Gastrocnemius medialis (tissue), 4 donors: ENCODE measurements around the gene CDHR3. TPM values are rescaled to one million over a fixed set of nuclear protein-coding genes. Genes with fewer than 3 reads are reported as not detected.

Experiments
- ATAC-seq, 2 donors: fragments of 150-250 bp; one replicate each; pipeline ENCODE4 v1.9.1; 2016
- DNase-seq, 2 donors: peaks; one replicate each; pipeline ENCODE4 v3.0.0-alpha.2; 2019
- H3K27ac ChIP-seq, 4 donors: fragments of 200-600 bp; sonication (generic); 1 replicate in 1 of 4; 2 replicates in 3 of 4; pipeline ENCODE4 v1.5.1; 2016 to 2018; ENCODE audit warnings: mild to moderate bottlenecking in 2 of 4, moderate library complexity in 1 of 4
- H3K27me3 ChIP-seq, 3 donors: fragments of 200-600 bp; sonication (generic) in 2 of 3; 1 replicate in 1 of 3; 2 replicates in 2 of 3; pipeline versions ENCODE4 v1.5.1 to v1.6.0; 2016 to 2019; ENCODE audit warnings: mild to moderate bottlenecking in 1 of 3, moderate library complexity in 1 of 3
- H3K36me3 ChIP-seq, 2 donors: fragments of 200-600 bp; sonication (generic) in 1 of 2; one replicate each; pipeline ENCODE4 v1.5.1; 2017 to 2018
- H3K4me1 ChIP-seq, 2 donors: fragments of 200-600 bp; sonication (generic) in 1 of 2; one replicate each; pipeline ENCODE4 v1.5.1; 2016 to 2017; ENCODE audit warnings: mild to moderate bottlenecking in 2 of 2
- H3K4me3 ChIP-seq, 4 donors: fragments of 200-600 bp; sonication (generic) in 3 of 4; 1 replicate in 1 of 4; 2 replicates in 3 of 4; pipeline ENCODE4 v1.5.1; 2016 to 2019; ENCODE audit warnings: mild to moderate bottlenecking in 2 of 4
- H3K9me3 ChIP-seq, 3 donors: fragments of 200-600 bp; sonication (generic) in 2 of 3; 1 replicate in 1 of 3; 2 replicates in 2 of 3; pipeline ENCODE4 v1.5.1; 2016 to 2019
- CTCF ChIP-seq, 5 experiments: fragments of 450-650 bp in 3 of 5; fragments of 200-600 bp in 2 of 5; sonication (generic) in 2 of 5; IDR thresholded peaks in 4 of 5; conservative IDR thresholded peaks in 1 of 5; 1 replicate in 4 of 5; 2 replicates in 1 of 5; pipeline ENCODE4 v1.5.1; 2016 to 2019; ENCODE audit warnings: antibody characterized with exemption in 5 of 5, mild to moderate bottlenecking in 3 of 5, moderate library complexity in 3 of 5
- POLR2A ChIP-seq, 2 donors: fragments of 450-650 bp; IDR thresholded peaks; one replicate each; pipeline ENCODE4 v1.6.1; 2017; ENCODE audit warnings: antibody characterized with exemption in 2 of 2, mild to moderate bottlenecking in 2 of 2, moderate library complexity in 2 of 2
- in situ Hi-C, 4 donors: fragments of 200-750 bp; cut with MboI; loops; one replicate each; pipeline versions ENCODE4 v1.15.0 to v1.8.0; 2017; ENCODE audit warnings: low sequenced_read_pairs in 4 of 4
- intact Hi-C: fragments of 100-400 bp; cut with DNase I; formaldehyde crosslinking; loops from one replicate; pipeline ENCODE4 v1.15.1; 2023; ENCODE audit warnings: low total_unique reads
- total RNA-seq, 4 donors: library from RNA; depleted of rRNA; stranded (reverse); fragments of >200 nt; gene quantifications; one replicate each; pipeline versions ENCODE4 v1.1.0 to v1.2.3, GENCODE V29; 2016

CDHR3 gene
- total RNA-seq, 4 donors from 2014 or later: 0.62 to 21.2 TPM; not detected in 2

DNA sequence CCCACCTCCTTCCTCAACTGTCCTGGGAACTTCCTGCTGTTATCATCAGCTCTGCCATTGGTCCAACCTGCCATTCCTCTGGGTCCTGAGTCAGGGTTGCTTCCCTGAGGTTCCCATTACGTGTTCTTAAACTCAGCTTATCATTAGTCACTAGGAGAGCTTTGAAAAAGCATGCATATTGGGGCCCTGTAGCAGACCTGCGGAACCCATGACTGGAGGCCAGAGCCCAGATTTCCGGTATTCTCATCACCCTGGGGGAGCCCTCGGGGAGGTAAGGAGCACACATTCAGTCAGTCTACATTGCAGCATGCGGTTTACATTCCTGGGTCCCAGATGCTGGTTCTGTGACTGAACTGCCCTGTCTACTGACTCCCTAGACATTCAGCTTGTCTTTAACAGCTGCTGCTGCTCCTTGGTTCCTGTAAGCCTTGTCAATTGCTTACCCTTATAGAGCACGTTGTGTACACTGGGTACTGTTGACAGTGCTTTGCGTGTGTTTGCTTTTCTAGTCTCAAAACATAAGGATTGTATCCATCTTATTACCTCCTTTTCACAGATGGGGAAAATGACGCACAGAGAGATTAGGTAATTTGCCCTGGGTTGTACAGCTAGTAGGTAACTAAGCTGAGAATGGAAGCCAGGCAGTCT is 12.8 kb downstream of the CDHR3 start:
- intact Hi-C loops (loop anchor here (10.0 kb wide), 1 partner anchor 71 kb away; no protein-coding TSS in a partner anchor), in situ Hi-C loops (no loop called here)
- H3K27ac ChIP-seq: no peak overlapping the region
- DNase-seq: no peak
- no peaks in the 10 kb centered on the region for H3K9me3 ChIP-seq
- ATAC-seq: no peak
- H3K36me3 ChIP-seq: no peaks in the 10 kb centered on the region
- no peaks in the 10 kb centered on the region for H3K4me1 ChIP-seq
- no peak for TF ChIP-seq POLR2A (IDR thresholded peaks at IDR 0.05)
- H3K4me3 ChIP-seq: no peak overlapping the region
- no peaks in the 10 kb centered on the region for H3K27me3 ChIP-seq

- H3K4me1 ChIP-seq: no peaks in the 10 kb centered on the region
- in situ Hi-C loops: no loop called here
- H3K27ac ChIP-seq: no peak overlapping the region
- H3K27me3 ChIP-seq: no peaks in the 10 kb centered on the region
- H3K9me3 ChIP-seq: no peaks in the 10 kb centered on the region
- no peak for ATAC-seq
- DNase-seq: no peak
- H3K4me3 ChIP-seq: no peak overlapping the region
- TF ChIP-seq CTCF (IDR thresholded peaks at IDR 0.05 in 4 of 5, conservative IDR thresholded peaks at IDR 0.05 in 1 of 5): no peak
- TF ChIP-seq POLR2A (IDR thresholded peaks at IDR 0.05): no peak
- intact Hi-C loops: loop anchor here (10.0 kb wide), 1 partner anchor 72 kb away; no protein-coding TSS in a partner anchor
- H3K36me3 ChIP-seq: no peaks in the 10 kb centered on the region
Observed at GRCh38 chr7:105976868-105977267, 13.8 kb downstream of the CDHR3 start.

DNA sequence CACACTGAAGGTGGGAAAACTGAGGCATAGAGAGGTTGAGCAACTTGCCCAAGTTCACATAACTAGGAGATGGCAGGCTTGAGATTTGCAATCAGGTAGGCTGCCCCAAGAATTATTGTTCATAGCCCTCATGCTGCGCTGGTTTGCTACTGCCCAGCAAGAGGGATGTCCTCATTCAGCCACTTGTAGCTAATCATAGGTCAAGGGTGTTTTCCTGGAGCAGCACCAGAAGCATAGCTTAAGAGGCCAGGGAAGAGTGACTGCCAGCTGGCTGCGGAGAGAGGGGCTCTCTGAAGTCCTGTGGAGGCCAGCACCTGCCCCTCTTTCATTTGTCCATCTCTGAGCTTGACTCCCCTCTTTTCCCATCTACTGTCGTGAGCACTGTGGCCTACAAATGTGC is 15.0 kb downstream of the CDHR3 start:
- in situ Hi-C loops (no loop called here), intact Hi-C loops (loop anchor here (10.0 kb wide), 1 partner anchor 73 kb away; no protein-coding TSS in a partner anchor)
- H3K27me3 ChIP-seq: no peaks in the 10 kb centered on the region
- H3K4me1 ChIP-seq: no peaks in the 10 kb centered on the region
- DNase-seq (no peak), ATAC-seq (no peak)
- H3K9me3 ChIP-seq: no peaks in the 10 kb centered on the region
- TF ChIP-seq CTCF (IDR thresholded peaks at IDR 0.05 in 4 of 5, conservative IDR thresholded peaks at IDR 0.05 in 1 of 5) (no peak), POLR2A (IDR thresholded peaks at IDR 0.05) (no peak)
- H3K4me3 ChIP-seq: no peak overlapping the region
- H3K36me3 ChIP-seq: no peaks in the 10 kb centered on the region
- H3K27ac ChIP-seq: no peak overlapping the region

- intact Hi-C loops (loop anchor here (10.0 kb wide), 1 partner anchor 74 kb away; no protein-coding TSS in a partner anchor), in situ Hi-C loops (no loop called here)
- DNase-seq (no peak), ATAC-seq (no peak)
- H3K9me3 ChIP-seq: no peaks in the 10 kb centered on the region
- no peaks in the 10 kb centered on the region for H3K36me3 ChIP-seq
- no peak overlapping the region for H3K4me3 ChIP-seq
- no peaks in the 10 kb centered on the region for H3K27me3 ChIP-seq
- TF ChIP-seq CTCF (IDR thresholded peaks at IDR 0.05 in 4 of 5, conservative IDR thresholded peaks at IDR 0.05 in 1 of 5) (no peak), POLR2A (IDR thresholded peaks at IDR 0.05) (no peak)
- H3K4me1 ChIP-seq: no peaks in the 10 kb centered on the region
- no peak overlapping the region for H3K27ac ChIP-seq
Observed at GRCh38 chr7:105978974-105979373, 15.9 kb downstream of the CDHR3 start.

DNA sequence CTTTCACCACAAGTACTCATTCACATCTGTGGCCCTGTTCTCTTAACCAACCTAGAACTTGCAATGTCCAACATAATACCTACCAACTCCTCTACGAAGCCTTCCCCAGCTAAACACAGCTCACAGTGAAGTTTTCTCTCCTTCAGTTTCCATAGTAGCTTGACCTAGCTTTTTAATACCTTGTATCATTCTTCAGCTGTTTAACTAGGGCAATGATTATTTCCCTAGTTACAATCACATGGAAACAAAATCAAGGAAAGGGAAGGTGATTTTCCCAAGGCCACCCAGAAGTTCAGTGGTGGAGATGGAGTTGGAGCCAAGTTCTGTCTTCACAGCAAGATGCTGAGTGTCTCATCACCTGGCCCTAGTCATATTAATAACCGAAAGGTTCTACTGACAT is 16.3 kb downstream of the CDHR3 start:
- Histone ChIP-seq H3K27me3 (no peaks in the 10 kb centered on the region), H3K4me1 (no peaks in the 10 kb centered on the region), H3K36me3 (no peaks in the 10 kb centered on the region), H3K27ac (no peak overlapping the region), H3K9me3 (no peaks in the 10 kb centered on the region), H3K4me3 (no peak overlapping the region)
- DNase-seq (no peak), ATAC-seq (no peak)
- TF ChIP-seq POLR2A (IDR thresholded peaks at IDR 0.05) (no peak), CTCF (IDR thresholded peaks at IDR 0.05 in 4 of 5, conservative IDR thresholded peaks at IDR 0.05 in 1 of 5) (no peak)
- in situ Hi-C loops (no loop called here), intact Hi-C loops (loop anchor here (10.0 kb wide), 1 partner anchor 75 kb away; no protein-coding TSS in a partner anchor)
